ENCODE results near the gene JAM3. TPM values are rescaled to one million over a fixed set of nuclear protein-coding genes. Genes with fewer than 3 reads are reported as not detected.

Gene JAM3
- total and polyA plus RNA-seq, 2 of the 13 experiments (the other 11 are each of a cell fraction or from before 2014, with no cell fraction given) = 0.98 to 2.8 TPM

DNA sequence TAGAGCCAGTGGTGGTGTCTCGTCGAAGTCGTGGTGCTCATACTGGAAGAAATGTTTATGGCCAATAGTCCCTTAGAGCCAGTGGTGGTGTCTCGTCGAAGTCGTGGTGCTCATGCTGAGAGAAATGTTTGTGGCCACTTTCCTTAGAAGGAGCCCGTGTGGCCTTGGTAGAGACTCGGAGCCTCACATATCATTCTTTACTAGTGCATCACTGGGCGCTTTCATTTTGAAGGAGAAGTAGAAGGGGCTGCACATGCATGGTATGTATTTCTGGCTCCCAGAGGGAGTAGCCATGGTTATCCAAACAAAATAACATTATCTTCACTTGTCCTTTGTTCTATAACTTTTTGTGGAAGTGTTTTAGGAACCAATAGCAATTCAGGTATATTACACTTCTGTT is 69.5 kb downstream of the JAM3 start:
- no peak for DNase-seq (ENCODE audit: low spot score)
- Histone ChIP-seq H3K4me1 (ENCODE audit: insufficient read depth, low read length) (no peaks in the 10 kb centered on the region), H3K79me2 (ENCODE audit: insufficient read depth, low read length) (no peaks in the 10 kb centered on the region), H3K36me3 (replicated peaks in 1 of 2; ENCODE audit: control insufficient read depth in 1 of 2, insufficient read depth in 2 of 2, low read length in 2 of 2) (no peaks in the 10 kb centered on the region), H3K9me3 (ENCODE audit: low read length) (no peaks in the 10 kb centered on the region), H3K27ac (ENCODE audit: extremely low read length, insufficient read depth, low read length) (no peak overlapping the region), H4K20me1 (ENCODE audit: insufficient read depth, low read length) (no peaks in the 10 kb centered on the region), H2AFZ (ENCODE audit: low read length) (no peak overlapping the region), H3K4me2 (ENCODE audit: low read depth, low read length) (no peak overlapping the region), H3K9ac (ENCODE audit: insufficient read depth, low read depth, low read length) (no peak overlapping the region), H3K4me3 (replicated peaks in 1 of 3; ENCODE audit: insufficient read depth in 1 of 3, low read depth in 2 of 3, low read length in 3 of 3) (no peak overlapping the region), H3K27me3 (ENCODE audit: control insufficient read depth in 1 of 2, insufficient read depth in 2 of 2, low read length in 2 of 2) (no peaks in the 10 kb centered on the region)
- ChIA-PET POLR2A (no interaction called here), CTCF (ENCODE audit: low intra/inter-chr PET ratio, low total read pairs) (no interaction called here)
- ATAC-seq = no peak
- in situ Hi-C loops (cut with HindIII; ENCODE audit: extremely low pct_ligation_motif_present, low pct_unique_long_range_greater_than_20kb) (loop anchor here (5.0 kb wide), 1 partner anchor 211 kb away; no protein-coding TSS in a partner anchor), intact Hi-C loops (cut with micrococcal nuclease; ENCODE audit: unreplicated experiment) (no loop called here)
- TF ChIP-seq MXD4 (CRISPR knock-in tag; IDR thresholded peaks at IDR 0.05) = no peak
- no peak for TF ChIP-seq NFKB2 (CRISPR knock-in tag; IDR thresholded peaks at IDR 0.05; ENCODE audit: borderline replicate concordance)
- TF ChIP-seq MIER2 (CRISPR knock-in tag; IDR thresholded peaks at IDR 0.05) = no peak
- no peak for TF ChIP-seq BRCA1 (CRISPR knock-in tag; IDR thresholded peaks at IDR 0.05)
- 75% methylated on average over 9 of the region's 9 CpGs for WGBS (ENCODE audit: low lambda C conversion rate)
- no TSS peak for BruUV-seq (replicated peaks)
- no peak for FAIRE-seq

DNA sequence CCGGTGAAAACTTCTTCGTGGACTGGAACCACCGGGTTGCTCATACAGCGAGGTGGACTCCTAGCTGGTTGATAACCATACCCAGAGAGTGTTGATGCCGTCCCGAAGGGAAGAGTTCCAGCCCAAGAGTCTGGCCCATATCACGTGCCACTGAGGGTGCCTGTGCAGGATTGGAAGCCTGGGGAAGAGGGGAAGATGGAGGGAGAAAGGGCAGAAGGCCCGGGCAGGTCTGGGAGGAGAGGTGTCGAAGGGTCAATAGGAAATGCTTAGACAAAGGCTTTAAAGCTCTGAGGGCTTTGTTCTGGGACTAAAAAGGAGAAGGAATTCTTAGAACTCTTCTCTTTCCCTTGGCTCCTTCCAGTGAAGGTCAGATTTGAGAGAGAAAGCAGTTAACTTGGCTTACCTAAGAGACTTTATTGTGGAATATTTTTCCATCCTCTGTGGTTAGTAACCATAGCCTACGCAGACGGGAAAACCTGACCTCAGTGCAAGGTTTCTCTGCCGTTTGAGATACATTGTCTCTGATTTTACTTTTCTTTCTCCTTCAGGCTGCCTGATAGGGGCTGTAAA is 70.5 kb downstream of the JAM3 start:
- 46% methylated on average over 12 of the region's 12 CpGs for WGBS (ENCODE audit: low lambda C conversion rate)
- FAIRE-seq = no peak
- TF ChIP-seq ZC3H4 (CRISPR knock-in tag; IDR thresholded peaks at IDR 0.05; ENCODE audit: borderline replicate concordance) = no peak
- TF ChIP-seq KDM3A (CRISPR knock-in tag; IDR thresholded peaks at IDR 0.05; ENCODE audit: low read depth) = no peak
- no peak for TF ChIP-seq ZNF256 (CRISPR knock-in tag; conservative IDR thresholded peaks at IDR 0.05)
- TF ChIP-seq, protein P1, sequence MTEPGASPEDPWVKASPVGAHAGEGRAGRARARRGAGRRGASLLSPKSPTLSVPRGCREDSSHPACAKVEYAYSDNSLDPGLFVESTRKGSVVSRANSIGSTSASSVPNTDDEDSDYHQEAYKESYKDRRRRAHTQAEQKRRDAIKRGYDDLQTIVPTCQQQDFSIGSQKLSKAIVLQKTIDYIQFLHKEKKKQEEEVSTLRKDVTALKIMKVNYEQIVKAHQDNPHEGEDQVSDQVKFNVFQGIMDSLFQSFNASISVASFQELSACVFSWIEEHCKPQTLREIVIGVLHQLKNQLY (CRISPR knock-in tag; IDR thresholded peaks at IDR 0.05) = no peak
- TF ChIP-seq ZNF776 (CRISPR knock-in tag; IDR thresholded peaks at IDR 0.05) = no peak
- TF ChIP-seq ZNF678 (CRISPR knock-in tag; IDR thresholded peaks at IDR 0.05) = no peak
- TF ChIP-seq ZSCAN30 (CRISPR knock-in tag; IDR thresholded peaks at IDR 0.05) = no peak
- no peak for TF ChIP-seq SIX4 (CRISPR knock-in tag; IDR thresholded peaks at IDR 0.05)
- TF ChIP-seq ISX (CRISPR knock-in tag; conservative IDR thresholded peaks at IDR 0.05) = no peak
- TF ChIP-seq, protein P2, sequence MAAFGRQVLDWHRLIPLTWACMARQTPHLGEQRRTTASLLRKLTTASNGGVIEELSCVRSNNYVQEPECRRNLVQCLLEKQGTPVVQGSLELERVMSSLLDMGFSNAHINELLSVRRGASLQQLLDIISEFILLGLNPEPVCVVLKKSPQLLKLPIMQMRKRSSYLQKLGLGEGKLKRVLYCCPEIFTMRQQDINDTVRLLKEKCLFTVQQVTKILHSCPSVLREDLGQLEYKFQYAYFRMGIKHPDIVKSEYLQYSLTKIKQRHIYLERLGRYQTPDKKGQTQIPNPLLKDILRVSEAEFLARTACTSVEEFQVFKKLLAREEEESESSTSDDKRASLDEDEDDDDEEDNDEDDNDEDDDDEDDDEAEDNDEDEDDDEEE (CRISPR knock-in tag; IDR thresholded peaks at IDR 0.05) = no peak
- TF ChIP-seq ZNF816 (CRISPR knock-in tag; IDR thresholded peaks at IDR 0.05; ENCODE audit: borderline replicate concordance) = no peak
- no peak for TF ChIP-seq HDAC2 (CRISPR knock-in tag; IDR thresholded peaks at IDR 0.05)
- no peak for TF ChIP-seq MAF1 (CRISPR knock-in tag; IDR thresholded peaks at IDR 0.05; ENCODE audit: borderline replicate concordance)
- no peak for TF ChIP-seq TAF1 (CRISPR knock-in tag; IDR thresholded peaks at IDR 0.05)
- TF ChIP-seq MBNL3 (CRISPR knock-in tag; conservative IDR thresholded peaks at IDR 0.05) = no peak

More for the DNA sequence above, 70.5 kb downstream of the JAM3 start:
- in situ Hi-C loops (cut with HindIII; ENCODE audit: extremely low pct_ligation_motif_present, low pct_unique_long_range_greater_than_20kb) (loop anchor here (5.0 kb wide), 1 partner anchor 212 kb away; no protein-coding TSS in a partner anchor), intact Hi-C loops (cut with micrococcal nuclease; ENCODE audit: unreplicated experiment) (loop anchor here (1.0 kb wide), 2 partner anchors 89 to 212 kb away; no protein-coding TSS in a partner anchor)
- BruUV-seq (replicated peaks) = no TSS peak
- Histone ChIP-seq H4K20me1 (ENCODE audit: insufficient read depth, low read length) (no peaks in the 10 kb centered on the region), H3K9ac (ENCODE audit: insufficient read depth, low read depth, low read length) (no peak overlapping the region), H3K4me3 (replicated peaks in 1 of 3; ENCODE audit: insufficient read depth in 1 of 3, low read depth in 2 of 3, low read length in 3 of 3) (no peak overlapping the region; a peak in 1 of 6 replicates), H3K4me1 (ENCODE audit: insufficient read depth, low read length) (no peaks in the 10 kb centered on the region), H2AFZ (ENCODE audit: low read length) (no peak overlapping the region), H3K4me2 (ENCODE audit: low read depth, low read length) (peak overlapping the region; percentile 41; the same call in 1 of the 2 replicates), H3K27me3 (ENCODE audit: control insufficient read depth in 1 of 2, insufficient read depth in 2 of 2, low read length in 2 of 2) (no peaks in the 10 kb centered on the region), H3K27ac (ENCODE audit: extremely low read length, insufficient read depth, low read length) (no peak overlapping the region), H3K36me3 (replicated peaks in 1 of 2; ENCODE audit: control insufficient read depth in 1 of 2, insufficient read depth in 2 of 2, low read length in 2 of 2) (no peaks in the 10 kb centered on the region), H3K79me2 (ENCODE audit: insufficient read depth, low read length) (no peaks in the 10 kb centered on the region), H3K9me3 (ENCODE audit: low read length) (no peaks in the 10 kb centered on the region)
- POLR2A ChIA-PET = no interaction called here
- DNase-seq (ENCODE audit: low spot score) = no peak
- CTCF ChIA-PET (ENCODE audit: low intra/inter-chr PET ratio, low total read pairs) = interaction anchor here (1.9 to 2.0 kb wide), 2 partner anchors 89 to 211 kb away, joined by 8 to 22 read pairs; no protein-coding TSS in a partner anchor
- no peak; the same call in 2 of the 3 replicates for ATAC-seq
